ENCODE measurements around the gene WDR86.

GRCh38 chr7:151394076-151395035 is 15.5 kb downstream of the WDR86 start:
- TF ChIP-seq POLR2AphosphoS5 (IDR thresholded peaks at IDR 0.05; ENCODE audit: low read depth, low read length), result no peak
- TF ChIP-seq POLR2A (IDR thresholded peaks at IDR 0.05; ENCODE audit: low read depth, low read length), result no peak
- no peak for TF ChIP-seq TAF1 (IDR thresholded peaks at IDR 0.05; ENCODE audit: borderline replicate concordance, low read depth, low read length)
